ENCODE results near the gene PRSS36. TPM values are rescaled to one million over a fixed set of nuclear protein-coding genes. Genes with fewer than 3 reads are reported as not detected.
A peak's percentile ranks its signal among the peaks of the same experiment; 100 is the strongest.

Gene PRSS36
- total and polyA plus RNA-seq, 2 of the 4 experiments (the other 2 are of a cell fraction), result 0.18 to 0.55 TPM

GRCh38 chr16:31186930-31187807 lies 37.3 kb upstream of the PRSS36 start:
- Histone ChIP-seq H3K23ac (ENCODE audit: low read depth, low read length) (0 out of 2 replicates have a peak overlapping the region, but pooled peaks have one; percentile 10), H4K91ac (ENCODE audit: insufficient read depth, low read depth, low read length) (no peak overlapping the region), H3K4me1 (ENCODE audit: control insufficient read depth, insufficient read depth, low read length) (peaks cover 5% of the 10 kb centered on the region; the same call in 1 of the 2 replicates), H3K9me3 (ENCODE audit: control insufficient read depth, insufficient read depth, low read length) (no peaks in the 10 kb centered on the region), H3K79me1 (ENCODE audit: low read depth in 1 of 2, low read length in 2 of 2) (peaks cover 55 to 88% of the 10 kb centered on the region in 2 experiments), H2BK15ac (ENCODE audit: low read depth, low read length) (no peak overlapping the region), H4K20me1 (ENCODE audit: insufficient read depth, low read length) (peaks cover 92% of the 10 kb centered on the region), H3K9me1 (ENCODE audit: insufficient read depth, low read length) (peaks cover 6% of the 10 kb centered on the region; the same call in 1 of the 2 replicates), H2AK5ac (ENCODE audit: low read depth, low read length) (no peak overlapping the region), H3K9ac (ENCODE audit: low read depth, low read length) (no peak overlapping the region), H2BK5ac (ENCODE audit: low read depth, low read length, poor library complexity, severe bottlenecking) (no peak overlapping the region), H3K14ac (replicated peaks; ENCODE audit: low read depth, low read length) (no peak overlapping the region), H2BK20ac (ENCODE audit: low read depth, low read length) (no peak overlapping the region), H3K4ac (ENCODE audit: low read depth, low read length) (no peak overlapping the region), H2AK9ac (replicated peaks; ENCODE audit: low read depth, low read length, poor library complexity) (no peak overlapping the region), H3K36me3 (ENCODE audit: control insufficient read depth, insufficient read depth, low read length) (peaks cover 90% of the 10 kb centered on the region), H2AFZ (replicated peaks; ENCODE audit: low read length, poor library complexity) (no peak overlapping the region), H4K8ac (ENCODE audit: low read depth in 2 of 2, low read length in 2 of 2) (no peak overlapping the region; a peak in 1 of 4 replicates), H3K4me2 (ENCODE audit: low read depth, low read length) (no peak overlapping the region), H4K5ac (ENCODE audit: low read depth, low read length) (no peak overlapping the region), H3K18ac (ENCODE audit: low read depth, low read length) (no peak overlapping the region), H3K4me3 (ENCODE audit: insufficient read depth, low read depth, low read length) (no peak overlapping the region), H3K27ac (ENCODE audit: insufficient read depth, low read length) (no peak overlapping the region), H3K56ac (ENCODE audit: extremely low read depth, insufficient read depth, low read length) (no peak overlapping the region), H2BK120ac (ENCODE audit: low read depth, low read length) (no peak overlapping the region), H3K27me3 (ENCODE audit: control insufficient read depth, insufficient read depth, low read length) (no peaks in the 10 kb centered on the region)
- CTCF ChIA-PET, result interaction anchor here (0.8 kb wide), 1 partner anchor 10 kb away, joined by 3 read pairs; no protein-coding TSS in a partner anchor
- 90% methylated on average over 5 of the region's 10 CpGs; no CpG with 5 or more reads in 1 of the 2 experiments for WGBS, 2 experiments (ENCODE audit: extremely low coverage in 2 of 2, insufficient read length in 1 of 2)
- in situ Hi-C loops (cut with MboI; ENCODE audit: low sequenced_read_pairs) (no loop called here), dilution Hi-C loops (cut with HindIII; ENCODE audit: low sequenced_read_pairs, unreplicated experiment) (no loop called here), intact Hi-C loops (cut with micrococcal nuclease) (loop anchor here (10.0 kb wide), 1 partner anchor 688 kb away; the partner anchor contains the start of gene ZNF267)
- DNase-seq, result no peak
- no peak for ATAC-seq (ENCODE audit: low read depth)
- no TSS peak for BruUV-seq (replicated peaks)
- POLR2A ChIA-PET (ENCODE audit: unreplicated experiment), result no interaction called here
- no peak for TF ChIP-seq POLR2A (IDR thresholded peaks at IDR 0.05; ENCODE audit: low read depth, low read length)
- TF ChIP-seq MAFK (IDR thresholded peaks at IDR 0.05; ENCODE audit: low read depth, low read length), result no peak
- no peak for TF ChIP-seq RAD21 (IDR thresholded peaks at IDR 0.05; ENCODE audit: low read length)
- no peak for TF ChIP-seq CHD1 (IDR thresholded peaks at IDR 0.05; ENCODE audit: low read depth, low read length)
- no peak for TF ChIP-seq MXI1 (IDR thresholded peaks at IDR 0.05; ENCODE audit: borderline replicate concordance, low read depth, low read length)
- TF ChIP-seq RFX5 (IDR thresholded peaks at IDR 0.05; ENCODE audit: low read depth, low read length), result no peak
- no peak for TF ChIP-seq RCOR1 (IDR thresholded peaks at IDR 0.05; ENCODE audit: insufficient replicate concordance, low read length)
- no peak for TF ChIP-seq SMC3 (IDR thresholded peaks at IDR 0.05; ENCODE audit: low read depth, low read length)
- TF ChIP-seq FOS (IDR thresholded peaks at IDR 0.05; ENCODE audit: low read depth, low read length), result no peak
- TF ChIP-seq, protein P1, sequence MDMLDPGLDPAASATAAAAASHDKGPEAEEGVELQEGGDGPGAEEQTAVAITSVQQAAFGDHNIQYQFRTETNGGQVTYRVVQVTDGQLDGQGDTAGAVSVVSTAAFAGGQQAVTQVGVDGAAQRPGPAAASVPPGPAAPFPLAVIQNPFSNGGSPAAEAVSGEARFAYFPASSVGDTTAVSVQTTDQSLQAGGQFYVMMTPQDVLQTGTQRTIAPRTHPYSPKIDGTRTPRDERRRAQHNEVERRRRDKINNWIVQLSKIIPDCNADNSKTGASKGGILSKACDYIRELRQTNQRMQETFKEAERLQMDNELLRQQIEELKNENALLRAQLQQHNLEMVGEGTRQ (IDR thresholded peaks at IDR 0.05; ENCODE audit: low read depth, low read length), result no peak
- TF ChIP-seq, protein P2, sequence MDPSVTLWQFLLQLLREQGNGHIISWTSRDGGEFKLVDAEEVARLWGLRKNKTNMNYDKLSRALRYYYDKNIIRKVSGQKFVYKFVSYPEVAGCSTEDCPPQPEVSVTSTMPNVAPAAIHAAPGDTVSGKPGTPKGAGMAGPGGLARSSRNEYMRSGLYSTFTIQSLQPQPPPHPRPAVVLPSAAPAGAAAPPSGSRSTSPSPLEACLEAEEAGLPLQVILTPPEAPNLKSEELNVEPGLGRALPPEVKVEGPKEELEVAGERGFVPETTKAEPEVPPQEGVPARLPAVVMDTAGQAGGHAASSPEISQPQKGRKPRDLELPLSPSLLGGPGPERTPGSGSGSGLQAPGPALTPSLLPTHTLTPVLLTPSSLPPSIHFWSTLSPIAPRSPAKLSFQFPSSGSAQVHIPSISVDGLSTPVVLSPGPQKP (IDR thresholded peaks at IDR 0.05; ENCODE audit: borderline replicate concordance, low read depth, low read length), result no peak
- no peak for TF ChIP-seq BHLHE40 (IDR thresholded peaks at IDR 0.05; ENCODE audit: low read depth, low read length)
- TF ChIP-seq CTCF (conservative IDR thresholded peaks at IDR 0.05; ENCODE audit: low read depth, low read length), result no peak
- TF ChIP-seq NFE2L2 (IDR thresholded peaks at IDR 0.05; ENCODE audit: low read depth, low read length), result no peak
